OCI-M2 (cell line): ENCODE measurements around the gene SETD7.

ENCODE experiments used
- DNase-seq: peaks from one replicate; lab custom pipeline; 2025; ENCODE audit not compliant: unreplicated experiment; lab: John Stamatoyannopoulos, UW

The SETD7 gene

GRCh38 chr4:139514382-139515059 lies 41.5 kb downstream of the SETD7 start:
- DNase-seq, result no peak

GRCh38 chr4:139511320-139511719 lies 44.7 kb downstream of the SETD7 start:
- no peak for DNase-seq

GRCh38 chr4:139509727-139510410 lies 46.1 kb downstream of the SETD7 start:
- no peak for DNase-seq

- DNase-seq, result no peak
Observed at GRCh38 chr4:139508581-139509237, 47.3 kb downstream of the SETD7 start.

GRCh38 chr4:139506774-139507173 lies 49.2 kb downstream of the SETD7 start:
- no peak for DNase-seq

GRCh38 chr4:139503622-139504166 lies 52.3 kb downstream of the SETD7 start:
- DNase-seq, result no peak

- no peak for DNase-seq
Observed at GRCh38 chr4:139501927-139502899, 53.8 kb downstream of the SETD7 start.

- DNase-seq, result no peak
Observed at GRCh38 chr4:139501527-139501926, 54.5 kb downstream of the SETD7 start.

- DNase-seq, result no peak
Observed at GRCh38 chr4:139501117-139501516, 54.9 kb downstream of the SETD7 start.

GRCh38 chr4:139499186-139499585 lies 56.8 kb downstream of the SETD7 start:
- DNase-seq, result no peak

- DNase-seq, result no peak
Observed at GRCh38 chr4:139493176-139493575, 62.8 kb downstream of the SETD7 start.

- DNase-seq, result no peak
Observed at GRCh38 chr4:139492429-139492828, 63.6 kb downstream of the SETD7 start.

- no peak for DNase-seq
Observed at GRCh38 chr4:139489638-139490037, 66.4 kb downstream of the SETD7 start.

GRCh38 chr4:139488442-139488841 lies 67.6 kb downstream of the SETD7 start:
- no peak for DNase-seq

- DNase-seq, result no peak
Observed at GRCh38 chr4:139484783-139485311, 71.2 kb downstream of the SETD7 start.

- DNase-seq, result no peak
Observed at GRCh38 chr4:139483000-139483399, 73.0 kb downstream of the SETD7 start.

GRCh38 chr4:139481465-139481864 lies 74.6 kb downstream of the SETD7 start:
- DNase-seq, result no peak

GRCh38 chr4:139476363-139476762 lies 79.7 kb downstream of the SETD7 start:
- DNase-seq, result no peak

GRCh38 chr4:139472852-139473251 lies 83.2 kb downstream of the SETD7 start:
- DNase-seq, result no peak

GRCh38 chr4:139470997-139471665 lies 84.9 kb downstream of the SETD7 start:
- DNase-seq, result no peak
